ENCODE data around the gene IGSF21.

The IGSF21 gene

DNA sequence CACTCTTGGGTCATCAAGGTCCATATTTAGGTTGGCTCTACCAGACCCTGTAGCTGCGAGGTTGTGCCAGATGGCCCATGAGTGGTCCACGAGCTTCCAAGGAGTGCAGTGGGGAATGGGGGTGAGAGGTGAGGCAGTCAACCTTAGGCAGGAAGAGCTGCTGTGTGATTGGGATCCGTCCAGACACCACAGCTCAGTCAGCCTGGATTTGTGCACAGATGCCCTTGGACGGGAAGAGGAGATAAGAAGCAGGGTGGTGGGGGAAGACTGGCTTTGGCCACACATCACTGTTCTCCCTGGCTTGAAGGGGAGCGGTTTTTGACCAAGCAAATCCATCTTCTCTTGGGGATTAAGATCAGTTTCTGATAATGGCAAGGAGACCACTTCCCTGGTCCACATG is 130.6 kb downstream of the IGSF21 start:
- no peak overlapping the region for H3K27ac ChIP-seq (ENCODE audit: low read depth, low read length)
- H3K4me1 ChIP-seq (ENCODE audit: insufficient read depth, low read length): no peaks in the 10 kb centered on the region
- H3K4me3 ChIP-seq (ENCODE audit: low read depth in 1 of 2, low read length in 2 of 2): no peak overlapping the region
- H3K27me3 ChIP-seq (ENCODE audit: control insufficient read depth in 1 of 2, insufficient read depth in 2 of 2, low read length in 2 of 2): peaks cover 0 to 3% of the 10 kb centered on the region in 2 donors
- H3K9ac ChIP-seq (ENCODE audit: low read length): no peak overlapping the region
- H3K9me3 ChIP-seq (ENCODE audit: low read length): no peaks in the 10 kb centered on the region
- no peaks in the 10 kb centered on the region for H3K36me3 ChIP-seq (ENCODE audit: insufficient read depth, low read length)

DNA sequence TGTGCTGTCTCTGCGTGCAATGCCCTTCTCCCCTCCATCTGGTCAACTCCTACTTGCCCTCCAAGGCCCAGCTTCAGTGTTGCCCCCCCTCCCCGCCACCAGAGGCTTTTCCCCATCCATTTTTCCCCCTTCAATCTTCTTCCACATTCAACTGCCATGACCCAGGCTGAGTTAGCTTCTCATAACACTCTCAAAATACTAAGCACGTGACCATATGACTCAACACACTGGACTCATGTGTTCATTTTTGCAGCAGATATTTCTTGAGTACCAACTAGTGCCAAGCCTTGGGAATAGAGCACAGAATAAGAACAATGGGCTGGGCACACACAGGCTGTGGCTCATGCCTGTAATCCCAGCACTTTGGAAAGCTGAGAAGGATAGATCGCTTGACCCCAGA is 132.1 kb downstream of the IGSF21 start:
- Histone ChIP-seq H3K9ac (ENCODE audit: low read length) (no peak overlapping the region), H3K4me1 (ENCODE audit: insufficient read depth, low read length) (no peaks in the 10 kb centered on the region), H3K27ac (ENCODE audit: low read depth, low read length) (no peak overlapping the region), H3K4me3 (ENCODE audit: low read depth in 1 of 2, low read length in 2 of 2) (no peak overlapping the region), H3K36me3 (ENCODE audit: insufficient read depth, low read length) (no peaks in the 10 kb centered on the region), H3K9me3 (ENCODE audit: low read length) (no peaks in the 10 kb centered on the region), H3K27me3 (ENCODE audit: control insufficient read depth in 1 of 2, insufficient read depth in 2 of 2, low read length in 2 of 2) (peaks cover 0 to 3% of the 10 kb centered on the region in 2 donors)

DNA sequence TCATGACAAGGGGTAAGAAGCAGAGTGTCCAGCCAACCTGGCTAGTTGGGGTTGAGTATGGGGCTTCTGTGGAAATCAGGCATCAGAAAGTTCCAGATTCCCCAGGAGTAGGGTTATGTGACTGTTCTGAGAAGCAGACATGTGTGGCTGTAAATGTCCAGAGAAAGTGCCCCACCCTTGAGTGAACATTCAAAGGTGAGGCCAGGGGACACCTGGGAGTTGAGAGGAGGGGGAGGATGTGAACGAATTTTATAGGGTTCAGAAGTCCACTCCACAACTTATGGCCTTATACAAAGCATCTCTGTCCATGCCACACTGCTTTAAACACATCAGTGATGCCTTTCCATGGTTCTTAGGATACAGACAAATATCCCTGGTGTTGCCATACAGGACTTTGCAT is 133.3 kb downstream of the IGSF21 start:
- no peaks in the 10 kb centered on the region for H3K9me3 ChIP-seq (ENCODE audit: low read length)
- no peak overlapping the region for H3K27ac ChIP-seq (ENCODE audit: low read depth, low read length)
- no peaks in the 10 kb centered on the region for H3K36me3 ChIP-seq (ENCODE audit: insufficient read depth, low read length)
- no peak overlapping the region for H3K4me3 ChIP-seq (ENCODE audit: low read depth in 1 of 2, low read length in 2 of 2)
- H3K4me1 ChIP-seq (ENCODE audit: insufficient read depth, low read length): no peaks in the 10 kb centered on the region
- H3K9ac ChIP-seq (ENCODE audit: low read length): no peak overlapping the region
- peaks cover 0 to 3% of the 10 kb centered on the region in 2 donors for H3K27me3 ChIP-seq (ENCODE audit: control insufficient read depth in 1 of 2, insufficient read depth in 2 of 2, low read length in 2 of 2)

DNA sequence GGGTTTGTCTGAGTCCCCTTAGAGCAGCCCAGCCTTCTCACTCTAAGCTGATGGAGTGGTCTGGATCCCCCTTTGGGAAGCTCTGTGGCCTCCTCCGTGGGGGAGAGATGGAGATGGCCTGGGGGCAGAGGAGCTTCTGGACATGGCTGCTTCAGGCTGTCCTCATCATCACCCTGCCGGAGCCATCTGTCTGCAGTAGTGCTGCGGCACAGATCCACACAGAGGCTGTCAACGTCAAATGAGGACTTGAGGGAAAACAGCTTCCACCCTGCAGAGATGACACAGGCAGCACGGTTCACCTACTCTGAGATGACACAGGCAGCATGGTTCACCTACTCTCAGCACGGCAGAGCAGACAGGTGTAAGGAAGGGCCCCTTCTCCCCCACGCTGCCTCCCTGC is 134.3 kb downstream of the IGSF21 start:
- Histone ChIP-seq H3K9me3 (ENCODE audit: low read length) (no peaks in the 10 kb centered on the region), H3K27ac (ENCODE audit: low read depth, low read length) (no peak overlapping the region), H3K9ac (ENCODE audit: low read length) (no peak overlapping the region), H3K4me3 (ENCODE audit: low read depth in 1 of 2, low read length in 2 of 2) (no peak overlapping the region), H3K36me3 (ENCODE audit: insufficient read depth, low read length) (no peaks in the 10 kb centered on the region), H3K4me1 (ENCODE audit: insufficient read depth, low read length) (no peaks in the 10 kb centered on the region), H3K27me3 (ENCODE audit: control insufficient read depth in 1 of 2, insufficient read depth in 2 of 2, low read length in 2 of 2) (peaks cover 0 to 3% of the 10 kb centered on the region in 2 donors)

DNA sequence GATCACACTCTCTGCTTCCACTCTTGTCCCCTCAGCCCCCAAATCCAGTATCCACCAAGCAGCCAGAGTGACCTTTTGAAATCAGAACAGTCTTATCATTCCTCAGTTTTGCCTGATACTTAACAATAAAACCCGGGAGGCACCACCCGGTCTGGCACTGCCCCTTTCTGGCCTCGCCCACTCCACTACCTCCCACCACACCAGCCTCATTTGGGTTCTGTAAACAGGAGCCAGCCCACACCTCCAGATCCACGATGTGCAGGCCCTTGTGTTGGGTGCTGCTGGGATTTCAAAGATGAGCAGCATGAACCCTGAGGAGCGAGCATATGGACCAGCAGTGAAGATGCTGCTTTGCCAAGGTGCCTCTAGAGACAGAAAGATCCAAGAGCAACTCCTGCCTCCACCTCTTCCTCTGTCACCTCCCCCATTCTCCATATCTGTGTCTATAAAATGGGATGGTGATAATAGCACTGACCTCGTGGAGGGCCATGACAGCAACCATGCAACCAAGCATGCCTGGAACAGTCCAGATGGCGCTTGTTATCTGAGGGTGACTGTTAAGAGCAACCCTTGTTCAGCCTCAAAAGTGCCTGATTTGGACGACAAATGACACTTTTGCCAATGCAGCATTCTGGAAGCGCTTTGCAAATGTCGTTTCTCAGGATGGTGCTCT is 136.0 kb downstream of the IGSF21 start:
- H3K4me1 ChIP-seq (ENCODE audit: insufficient read depth, low read length): no peaks in the 10 kb centered on the region
- peaks cover 0 to 3% of the 10 kb centered on the region in 2 donors for H3K27me3 ChIP-seq (ENCODE audit: control insufficient read depth in 1 of 2, insufficient read depth in 2 of 2, low read length in 2 of 2)
- no peak overlapping the region for H3K27ac ChIP-seq (ENCODE audit: low read depth, low read length)
- no peak overlapping the region for H3K4me3 ChIP-seq (ENCODE audit: low read depth in 1 of 2, low read length in 2 of 2)
- no peaks in the 10 kb centered on the region for H3K36me3 ChIP-seq (ENCODE audit: insufficient read depth, low read length)
- H3K9me3 ChIP-seq (ENCODE audit: low read length): no peaks in the 10 kb centered on the region
- no peak overlapping the region for H3K9ac ChIP-seq (ENCODE audit: low read length)

DNA sequence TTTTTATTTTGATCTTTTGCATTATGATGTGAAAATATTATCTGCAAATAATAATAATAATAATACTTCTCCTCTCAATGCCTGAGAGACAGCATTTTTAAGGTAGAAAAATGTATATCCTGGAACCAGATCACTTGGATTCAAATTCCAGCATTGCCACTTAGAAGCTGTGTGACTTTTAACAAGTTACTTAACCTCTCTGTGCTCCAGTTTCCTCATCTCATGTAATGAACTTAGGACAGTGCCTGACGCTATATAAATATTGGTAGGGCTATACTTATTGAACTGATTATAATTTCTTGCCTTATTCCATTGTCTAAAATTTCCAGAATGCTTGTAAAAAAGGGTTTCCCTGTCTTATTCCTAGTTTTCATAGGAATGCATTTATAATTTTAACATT is 137.2 kb downstream of the IGSF21 start:
- H3K9me3 ChIP-seq (ENCODE audit: low read length): no peaks in the 10 kb centered on the region
- H3K27me3 ChIP-seq (ENCODE audit: control insufficient read depth in 1 of 2, insufficient read depth in 2 of 2, low read length in 2 of 2): peaks cover 0 to 3% of the 10 kb centered on the region in 2 donors
- H3K4me1 ChIP-seq (ENCODE audit: insufficient read depth, low read length): no peaks in the 10 kb centered on the region
- no peak overlapping the region for H3K27ac ChIP-seq (ENCODE audit: low read depth, low read length)
- H3K9ac ChIP-seq (ENCODE audit: low read length): no peak overlapping the region
- H3K36me3 ChIP-seq (ENCODE audit: insufficient read depth, low read length): no peaks in the 10 kb centered on the region
- no peak overlapping the region for H3K4me3 ChIP-seq (ENCODE audit: low read depth in 1 of 2, low read length in 2 of 2)

DNA sequence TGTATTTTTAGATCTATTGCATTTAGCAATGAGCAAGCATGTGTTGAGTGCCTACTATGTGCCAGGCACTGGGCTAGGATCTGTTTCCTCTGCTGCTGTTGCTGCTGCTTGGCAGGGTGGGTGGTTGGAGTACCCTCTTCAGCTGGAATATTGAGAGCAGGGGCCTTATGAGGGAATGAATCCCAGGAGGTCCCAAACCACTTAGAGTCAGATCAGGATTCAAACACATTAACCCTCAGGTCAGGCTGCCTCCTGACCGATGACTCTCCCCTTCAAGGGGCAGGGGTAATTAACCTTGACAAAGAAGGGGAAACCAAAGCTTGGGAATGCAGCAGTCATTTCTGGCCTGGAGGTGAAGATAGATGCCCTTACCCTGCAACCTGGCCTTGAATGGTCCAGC is 138.0 kb downstream of the IGSF21 start:
- Histone ChIP-seq H3K27ac (ENCODE audit: low read depth, low read length) (no peak overlapping the region), H3K4me3 (ENCODE audit: low read depth in 1 of 2, low read length in 2 of 2) (no peak overlapping the region), H3K4me1 (ENCODE audit: insufficient read depth, low read length) (no peaks in the 10 kb centered on the region), H3K36me3 (ENCODE audit: insufficient read depth, low read length) (no peaks in the 10 kb centered on the region), H3K27me3 (ENCODE audit: control insufficient read depth in 1 of 2, insufficient read depth in 2 of 2, low read length in 2 of 2) (peaks cover 0 to 3% of the 10 kb centered on the region in 2 donors), H3K9ac (ENCODE audit: low read length) (no peak overlapping the region), H3K9me3 (ENCODE audit: low read length) (no peaks in the 10 kb centered on the region)

DNA sequence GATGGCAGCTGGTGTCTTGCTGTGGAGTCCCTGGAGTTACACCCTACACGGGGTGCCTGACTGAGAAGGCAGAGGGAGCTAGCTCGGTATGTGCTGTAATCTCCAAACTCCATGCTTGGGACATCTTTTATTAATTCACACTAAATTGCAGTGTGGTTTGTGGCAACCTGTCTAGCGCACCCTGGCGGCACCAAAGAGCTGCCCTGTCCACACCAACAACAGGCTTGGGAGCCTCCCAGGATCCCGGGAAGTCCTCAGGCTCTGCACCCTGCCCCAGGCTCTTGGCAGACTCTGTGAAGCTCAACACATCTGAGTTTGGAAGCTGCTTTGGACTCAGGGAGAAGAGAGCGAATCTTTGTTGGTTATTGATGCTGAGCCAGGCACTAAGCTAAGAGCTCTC is 138.9 kb downstream of the IGSF21 start:
- Histone ChIP-seq H3K36me3 (ENCODE audit: insufficient read depth, low read length) (no peaks in the 10 kb centered on the region), H3K9ac (ENCODE audit: low read length) (no peak overlapping the region), H3K4me1 (ENCODE audit: insufficient read depth, low read length) (no peaks in the 10 kb centered on the region), H3K4me3 (ENCODE audit: low read depth in 1 of 2, low read length in 2 of 2) (no peak overlapping the region), H3K27me3 (ENCODE audit: control insufficient read depth in 1 of 2, insufficient read depth in 2 of 2, low read length in 2 of 2) (no peaks in the 10 kb centered on the region), H3K27ac (ENCODE audit: low read depth, low read length) (no peak overlapping the region), H3K9me3 (ENCODE audit: low read length) (peaks cover 5% of the 10 kb centered on the region)

DNA sequence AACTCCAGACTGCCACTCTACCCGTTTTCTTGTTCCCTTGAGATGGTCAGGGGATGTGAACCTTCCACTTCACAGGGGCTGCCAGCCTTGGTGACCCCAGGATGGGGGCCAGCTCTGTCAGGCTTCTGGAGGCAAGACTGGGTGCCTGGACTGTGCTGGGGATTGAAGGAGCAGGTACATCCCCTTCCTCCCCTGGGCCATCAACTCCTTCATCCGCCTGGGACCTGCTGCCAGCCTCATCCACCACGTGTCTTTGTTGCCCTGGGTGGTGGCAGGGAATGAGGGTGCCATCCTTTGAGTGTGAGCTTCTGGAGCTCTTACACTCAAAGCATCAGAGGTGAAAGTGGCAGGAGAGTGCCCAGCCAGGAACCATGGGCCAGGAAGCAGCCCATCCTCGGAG is 139.6 kb downstream of the IGSF21 start:
- Histone ChIP-seq H3K27ac (ENCODE audit: low read depth, low read length) (no peak overlapping the region), H3K4me1 (ENCODE audit: insufficient read depth, low read length) (no peaks in the 10 kb centered on the region), H3K9me3 (ENCODE audit: low read length) (peaks cover 7% of the 10 kb centered on the region), H3K27me3 (ENCODE audit: control insufficient read depth in 1 of 2, insufficient read depth in 2 of 2, low read length in 2 of 2) (no peaks in the 10 kb centered on the region), H3K36me3 (ENCODE audit: insufficient read depth, low read length) (no peaks in the 10 kb centered on the region), H3K9ac (ENCODE audit: low read length) (no peak overlapping the region), H3K4me3 (ENCODE audit: low read depth in 1 of 2, low read length in 2 of 2) (no peak overlapping the region)

DNA sequence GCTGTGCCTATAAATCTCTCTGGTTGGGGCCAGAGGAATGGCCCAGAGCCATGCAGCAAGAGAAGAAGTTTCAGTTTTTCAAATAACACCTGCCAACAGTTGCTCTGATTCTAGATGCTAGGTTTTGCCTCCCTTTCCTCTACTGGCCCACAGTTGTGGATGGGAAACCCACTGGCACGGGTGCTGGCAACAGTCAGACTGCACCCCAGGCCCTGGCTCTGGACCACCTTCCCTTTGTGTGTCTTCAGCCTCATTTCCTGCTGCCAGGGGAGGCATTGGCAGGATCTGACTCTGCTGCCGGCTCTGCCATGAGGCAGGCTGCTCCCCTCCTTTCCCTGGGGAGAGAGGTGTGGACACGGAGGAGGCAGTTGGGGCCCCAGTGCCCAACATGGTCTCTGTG is 142.0 kb downstream of the IGSF21 start:
- no peaks in the 10 kb centered on the region for H3K27me3 ChIP-seq (ENCODE audit: control insufficient read depth in 1 of 2, insufficient read depth in 2 of 2, low read length in 2 of 2)
- H3K4me1 ChIP-seq (ENCODE audit: insufficient read depth, low read length): no peaks in the 10 kb centered on the region
- H3K36me3 ChIP-seq (ENCODE audit: insufficient read depth, low read length): no peaks in the 10 kb centered on the region
- no peak overlapping the region for H3K27ac ChIP-seq (ENCODE audit: low read depth, low read length)
- H3K9ac ChIP-seq (ENCODE audit: low read length): no peak overlapping the region
- H3K4me3 ChIP-seq (ENCODE audit: low read depth in 1 of 2, low read length in 2 of 2): no peak overlapping the region
- H3K9me3 ChIP-seq (ENCODE audit: low read length): peaks cover 7% of the 10 kb centered on the region

DNA sequence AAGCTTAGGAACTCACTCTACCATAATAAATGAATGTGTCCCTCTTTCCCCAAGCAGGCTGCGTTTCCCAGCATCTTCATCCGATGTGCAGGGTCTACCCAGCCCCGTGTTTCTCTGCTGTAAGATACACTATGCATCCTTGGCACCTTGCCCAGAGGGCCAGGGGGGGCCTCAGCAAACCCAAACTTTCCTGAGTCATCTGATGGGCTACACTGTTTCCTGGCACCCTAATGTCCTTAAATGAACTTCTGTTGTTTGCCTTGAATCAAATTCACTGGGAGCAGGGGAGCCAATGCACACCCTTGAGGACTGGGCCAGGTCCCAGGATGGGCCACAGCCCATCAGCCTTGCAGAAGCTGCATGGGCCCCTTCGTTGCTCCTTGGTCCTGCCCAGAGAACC is 145.5 kb downstream of the IGSF21 start:
- H3K9me3 ChIP-seq (ENCODE audit: low read length): peaks cover 7% of the 10 kb centered on the region
- H3K4me3 ChIP-seq (ENCODE audit: low read depth in 1 of 2, low read length in 2 of 2): no peak overlapping the region
- H3K4me1 ChIP-seq (ENCODE audit: insufficient read depth, low read length): no peaks in the 10 kb centered on the region
- no peak overlapping the region for H3K9ac ChIP-seq (ENCODE audit: low read length)
- peaks cover 4 to 8% of the 10 kb centered on the region in 2 donors for H3K27me3 ChIP-seq (ENCODE audit: control insufficient read depth in 1 of 2, insufficient read depth in 2 of 2, low read length in 2 of 2)
- H3K36me3 ChIP-seq (ENCODE audit: insufficient read depth, low read length): no peaks in the 10 kb centered on the region
- H3K27ac ChIP-seq (ENCODE audit: low read depth, low read length): no peak overlapping the region

Measured in muscle layer of colon (tissue), 2 donors.